Endometrial microvascular endothelial cells (primary cell): ENCODE results near the gene CTBP1. TPM values are rescaled to one million over a fixed set of nuclear protein-coding genes. Genes with fewer than 3 reads are reported as not detected.

Source experiments
- in situ Hi-C: cut with HindIII; loops from 2 replicates; pipeline ENCODE4 v1.10.0; 2017; ENCODE audit warnings: low sequenced_read_pairs, low pct_unique_long_range_greater_than_20kb; ENCODE audit errors: inconsistent ontology term
- total RNA-seq: library from RNA; depleted of rRNA; stranded (reverse); fragments of >200 nt; gene quantifications from one replicate; pipeline ENCODE4 v1.2.3, GENCODE V29; 2015; ENCODE audit errors: inconsistent ontology term

Gene CTBP1
- total RNA-seq, 1 donor from 2014 or later: 237 TPM

GRCh38 chr4:1217366-1217765, 31.6 kb downstream of the CTBP1 start:
- in situ Hi-C loops: no loop called here

GRCh38 chr4:1216869-1217294, 32.0 kb downstream of the CTBP1 start:
- in situ Hi-C loops: no loop called here

- in situ Hi-C loops: no loop called here
Measured at GRCh38 chr4:1216076-1216614, 32.8 kb downstream of the CTBP1 start.

- in situ Hi-C loops: no loop called here
Measured at GRCh38 chr4:1215141-1216075, 33.5 kb downstream of the CTBP1 start.

GRCh38 chr4:1214101-1215095, 34.5 kb downstream of the CTBP1 start:
- in situ Hi-C loops: no loop called here

- in situ Hi-C loops: no loop called here
Measured at GRCh38 chr4:1213336-1213995, 35.5 kb downstream of the CTBP1 start.

- in situ Hi-C loops: no loop called here
Measured at GRCh38 chr4:1212546-1213335, 36.2 kb downstream of the CTBP1 start.

- in situ Hi-C loops: no loop called here
Measured at GRCh38 chr4:1211891-1212545, 36.9 kb downstream of the CTBP1 start.

GRCh38 chr4:1211371-1211770, 37.6 kb downstream of the CTBP1 start:
- in situ Hi-C loops: no loop called here

- in situ Hi-C loops: no loop called here
Measured at GRCh38 chr4:1210971-1211370, 38.0 kb downstream of the CTBP1 start.

GRCh38 chr4:1210241-1210841, 38.6 kb downstream of the CTBP1 start:
- in situ Hi-C loops: no loop called here

- in situ Hi-C loops: no loop called here
Measured at GRCh38 chr4:1209821-1210220, 39.1 kb downstream of the CTBP1 start.

GRCh38 chr4:1208970-1209704, 39.8 kb downstream of the CTBP1 start:
- in situ Hi-C loops: no loop called here

- in situ Hi-C loops: no loop called here
Measured at GRCh38 chr4:1208266-1208961, 40.5 kb downstream of the CTBP1 start.

- in situ Hi-C loops: no loop called here
Measured at GRCh38 chr4:1207603-1208265, 41.2 kb downstream of the CTBP1 start.

- in situ Hi-C loops: no loop called here
Measured at GRCh38 chr4:1207157-1207470, 41.8 kb downstream of the CTBP1 start.
